GM10847 (cell line): ENCODE results near the gene CAMSAP1.

Source experiments
- POLR2A ChIP-seq: IDR thresholded peaks from 2 replicates; pipeline ENCODE4 v1.6.1; 2011; ENCODE audit not compliant: insufficient read length; ENCODE audit errors: extremely low read depth

The CAMSAP1 gene

DNA sequence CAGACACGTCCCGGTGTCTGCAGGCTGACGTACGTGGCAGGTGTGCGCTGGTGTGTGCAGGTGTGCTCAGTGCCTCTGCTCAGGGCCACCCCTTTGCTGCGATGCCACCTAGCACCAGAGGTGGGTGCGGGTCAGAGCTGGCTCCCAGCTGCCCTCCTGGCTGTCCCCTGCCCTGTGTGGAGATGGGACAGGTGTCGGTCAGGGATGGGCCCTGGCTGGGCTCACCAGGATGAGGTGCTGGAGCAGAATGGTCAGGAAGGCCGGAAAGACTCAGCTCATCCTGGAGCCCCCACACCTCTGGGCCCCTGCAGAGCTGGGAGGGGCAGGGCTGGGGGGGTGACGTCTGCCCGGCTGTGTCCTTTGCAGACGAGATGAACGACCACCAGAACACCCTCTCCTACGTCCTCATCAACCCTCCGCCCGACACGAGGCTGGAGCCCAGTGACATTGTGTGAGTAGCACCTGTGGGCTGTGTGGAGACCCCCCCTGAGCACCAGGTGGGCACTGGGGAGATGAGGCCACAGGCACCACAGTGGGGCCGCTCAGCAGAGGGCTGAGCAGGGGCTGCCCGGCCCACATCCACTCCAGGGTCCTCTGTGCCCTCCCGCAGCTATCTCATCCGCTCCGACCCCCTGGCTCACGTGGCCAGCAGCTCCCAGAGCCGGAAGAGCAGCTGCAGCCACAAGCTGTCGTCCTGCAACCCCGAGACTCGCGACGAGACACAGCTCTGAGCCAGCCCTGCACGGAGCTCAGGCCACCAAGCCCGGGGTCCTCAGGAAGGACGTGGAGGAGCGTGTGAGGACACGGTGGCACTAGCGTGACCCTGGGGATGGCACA lies 115.7 kb downstream of the CAMSAP1 start:
- no peak for TF ChIP-seq POLR2A

- TF ChIP-seq POLR2A: no peak
These were observed 116.5 kb downstream of the CAMSAP1 start for GRCh38 chr9:135790850-135791249.

DNA sequence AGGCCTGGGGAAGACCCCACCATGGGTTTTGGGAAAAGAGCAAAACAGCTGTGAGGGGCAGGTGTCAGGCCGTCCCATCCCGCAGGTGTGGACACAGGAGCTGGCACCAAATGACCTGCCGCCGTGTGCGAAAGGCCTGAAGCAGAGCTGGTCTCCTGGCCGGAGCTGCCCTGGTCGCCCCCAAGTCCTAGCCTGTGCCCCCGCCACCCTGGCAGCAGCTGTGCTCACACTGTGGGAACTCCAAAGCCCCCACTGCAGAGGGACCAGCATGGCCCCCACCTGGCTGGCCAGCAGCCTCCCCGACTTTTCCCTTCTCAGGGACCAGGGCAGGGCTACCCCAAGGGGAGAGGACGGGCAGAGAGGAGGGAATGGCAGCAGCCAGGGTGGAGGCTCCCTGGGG lies 117.0 kb downstream of the CAMSAP1 start:
- TF ChIP-seq POLR2A: no peak

- TF ChIP-seq POLR2A: no peak
These were observed 117.5 kb downstream of the CAMSAP1 start for GRCh38 chr9:135789838-135790291.

GRCh38 chr9:135788576-135789300 lies 118.6 kb downstream of the CAMSAP1 start:
- TF ChIP-seq POLR2A: no peak

- TF ChIP-seq POLR2A: no peak
These were observed 119.4 kb downstream of the CAMSAP1 start for GRCh38 chr9:135787776-135788575.

DNA sequence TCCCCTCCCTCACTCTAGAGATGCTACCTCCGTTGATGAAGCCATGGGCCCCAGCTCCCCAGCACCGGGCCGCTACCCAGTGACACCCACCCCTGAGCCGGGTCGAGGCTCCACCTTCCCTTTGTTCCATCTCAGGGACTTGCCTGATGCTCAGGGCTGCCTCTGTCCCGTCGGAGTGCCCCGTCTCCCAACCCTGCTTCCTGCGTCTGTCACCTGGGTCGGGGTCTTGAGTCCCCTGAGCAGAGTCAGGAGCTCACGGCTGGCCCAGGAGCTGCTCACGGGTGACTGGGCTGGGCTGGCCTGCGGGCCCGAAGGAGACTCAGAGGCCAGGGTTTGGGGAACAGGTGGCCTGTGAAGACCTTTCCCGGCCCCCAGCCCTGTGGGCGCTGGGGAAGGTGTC lies 120.0 kb downstream of the CAMSAP1 start:
- TF ChIP-seq POLR2A: no peak

GRCh38 chr9:135786146-135786690 lies 121.1 kb downstream of the CAMSAP1 start:
- no peak for TF ChIP-seq POLR2A

DNA sequence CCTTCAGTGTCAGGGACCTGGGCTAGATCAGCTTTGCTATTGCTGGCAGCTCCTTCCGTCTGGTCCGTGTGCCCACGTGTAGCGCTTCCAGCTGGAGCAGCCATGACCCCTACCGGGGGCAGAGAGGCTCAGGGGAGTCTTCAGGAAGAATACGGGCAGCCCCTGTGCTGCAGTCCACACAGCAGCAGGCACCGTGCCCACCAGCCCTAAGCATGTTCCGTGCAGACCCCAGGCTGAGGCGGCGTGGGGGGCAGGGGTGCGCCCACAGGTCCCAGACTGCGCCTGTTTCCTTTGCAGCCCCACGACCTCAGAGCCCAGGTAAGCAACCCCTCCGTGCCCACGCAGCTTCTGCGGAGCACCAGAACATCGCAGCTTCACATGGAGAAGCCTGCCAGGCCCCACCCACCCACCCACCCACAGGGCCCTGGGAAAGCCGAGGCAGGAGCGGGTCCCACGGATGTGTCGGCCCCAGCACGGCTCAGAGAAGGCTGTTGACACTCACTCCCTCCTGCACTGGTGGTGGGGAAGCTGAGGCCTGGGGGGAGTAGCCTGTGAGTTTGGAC lies 122.3 kb downstream of the CAMSAP1 start:
- no peak for TF ChIP-seq POLR2A

- no peak for TF ChIP-seq POLR2A
These were observed 123.7 kb downstream of the CAMSAP1 start for GRCh38 chr9:135783540-135784245.

- no peak for TF ChIP-seq POLR2A
These were observed 124.4 kb downstream of the CAMSAP1 start for GRCh38 chr9:135782946-135783345.

GRCh38 chr9:135780626-135781025 lies 126.7 kb downstream of the CAMSAP1 start:
- TF ChIP-seq POLR2A: no peak

DNA sequence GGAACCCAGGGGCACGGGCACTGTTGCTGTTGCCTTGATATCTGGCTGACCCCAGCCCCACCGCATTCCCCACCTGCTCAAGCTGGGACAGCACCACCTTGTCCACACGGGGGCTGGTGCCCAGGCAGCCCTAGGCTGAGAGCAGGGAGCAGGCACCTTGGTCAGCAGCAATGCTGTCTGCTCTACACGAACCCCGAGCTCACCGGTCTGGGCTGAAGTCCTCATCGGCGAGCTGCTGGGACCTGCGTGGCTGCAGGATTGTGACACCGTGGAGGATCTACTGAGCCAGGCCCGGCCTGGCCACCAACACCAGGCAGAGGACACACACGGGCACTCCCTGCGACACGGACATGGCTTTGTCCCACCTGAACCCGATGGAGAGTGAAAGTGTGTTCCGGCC lies 127.3 kb downstream of the CAMSAP1 start:
- no peak for TF ChIP-seq POLR2A

GRCh38 chr9:135779571-135779970 lies 127.8 kb downstream of the CAMSAP1 start:
- no peak for TF ChIP-seq POLR2A
